HL-60/S4 (cell line): ENCODE data around the gene LY9.
"Not testable (repeated sequence)": the region's sequence is repeated elsewhere in the genome, so short reads cannot be mapped to it uniquely, and the experiment has no call there.

Experiments used
- in situ Hi-C: fragments of 300-500 bp; cut with MboI; formaldehyde crosslinking; loops from 2 replicates; pipeline ENCODE4 v1.14.3; 2022; ENCODE audit warnings: low sequenced_read_pairs

The LY9 gene

DNA sequence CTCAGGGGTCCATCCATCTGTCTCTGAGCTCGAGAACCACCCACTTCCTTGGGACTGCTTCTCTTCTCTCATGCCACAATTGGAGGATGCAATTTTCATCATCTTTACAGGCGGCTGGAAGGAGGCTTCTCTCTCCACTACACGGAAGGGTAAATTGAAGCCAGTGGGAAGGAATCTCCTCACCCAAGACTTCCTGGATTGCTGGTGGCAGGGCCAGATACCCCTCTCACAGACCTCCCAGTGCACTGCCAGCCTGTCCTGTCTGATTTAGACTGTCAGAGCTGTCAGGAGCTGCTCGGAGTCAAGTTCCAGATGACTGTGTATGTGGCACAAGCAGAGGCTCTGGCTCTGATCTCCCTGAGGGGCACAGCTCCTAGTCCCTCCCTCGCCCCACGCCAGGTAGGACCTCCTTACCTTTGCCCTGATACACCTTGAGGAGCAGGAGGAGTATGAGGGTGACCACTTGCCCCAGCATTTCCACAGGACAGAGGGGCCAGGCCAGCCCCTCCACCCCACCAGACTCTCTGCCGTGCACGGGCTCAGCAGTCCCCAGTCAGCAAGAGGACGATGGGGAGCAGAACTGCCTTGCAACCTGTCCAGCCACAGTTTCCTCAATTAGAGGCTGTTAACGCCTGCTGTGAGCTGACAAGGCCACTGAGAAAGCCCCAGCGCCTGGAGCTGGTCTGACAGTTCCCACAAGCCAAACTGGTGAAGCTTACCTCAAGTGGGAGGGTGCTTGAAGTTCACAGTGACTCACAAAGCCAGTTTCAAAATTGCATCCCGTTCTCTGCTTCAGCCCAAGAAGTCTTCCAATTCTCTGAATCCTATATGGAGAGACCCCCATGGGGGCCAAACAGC is 66.5 kb downstream of the LY9 start, which contains the start of gene CD244:
CD244 (minus strand) TSS at position 685 of the 858 bp plus-strand sequence; CDS start at position 475, 210 bp downstream.
- in situ Hi-C loops: no loop called here

DNA sequence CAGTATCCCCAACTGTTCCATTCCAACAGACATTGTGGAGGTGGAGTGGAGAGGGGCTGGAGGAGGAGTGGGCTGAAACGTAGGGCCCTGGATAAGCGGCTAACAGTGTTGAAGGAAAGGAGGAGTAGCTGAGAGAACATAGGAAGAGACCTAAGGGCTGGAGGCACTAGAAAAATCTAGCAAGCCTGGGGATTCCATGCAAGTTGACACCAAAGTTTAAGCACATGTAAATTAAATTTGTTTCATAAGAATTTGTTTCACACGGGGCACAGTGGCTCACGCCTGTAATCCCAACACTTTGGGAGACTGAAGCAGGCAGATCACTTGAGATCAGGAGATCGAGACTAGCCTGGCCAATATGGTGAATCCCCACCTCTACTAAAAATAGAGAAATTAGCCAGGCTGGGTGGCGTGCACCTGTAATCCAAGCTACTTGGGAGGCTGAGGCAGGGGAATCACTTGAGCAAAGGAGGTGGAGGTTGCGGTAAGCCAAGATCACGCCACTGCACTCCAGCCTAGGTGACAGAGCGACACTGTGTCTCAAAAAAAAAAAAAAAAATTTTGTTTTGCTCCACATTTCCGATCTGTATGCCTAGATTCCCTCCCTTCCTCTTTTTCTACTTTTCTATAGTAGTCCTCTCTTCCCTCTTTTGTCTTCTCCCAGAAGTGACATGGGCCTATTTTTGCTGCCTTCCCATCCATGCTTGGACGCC is 67.2 kb downstream of the LY9 start:
- in situ Hi-C loops: no loop called here

DNA sequence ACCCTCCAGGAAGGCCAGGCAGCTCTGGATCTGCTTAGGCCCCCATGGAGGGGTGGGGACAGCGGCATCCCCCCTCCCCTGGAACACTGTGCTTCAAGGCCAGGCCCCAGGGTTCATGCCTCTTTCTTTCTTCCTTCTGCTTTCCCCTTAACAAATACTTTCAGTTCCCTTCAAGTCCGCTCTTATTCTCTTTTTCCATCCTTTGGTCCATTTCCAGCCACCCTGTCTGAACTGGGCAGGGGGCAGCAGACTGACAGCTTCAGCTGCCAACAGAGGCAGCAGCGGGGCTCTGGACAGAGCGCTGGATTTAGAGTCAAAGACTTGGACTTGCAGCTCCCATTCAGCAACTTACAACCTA is 67.8 kb downstream of the LY9 start:
- in situ Hi-C loops: no loop called here

DNA sequence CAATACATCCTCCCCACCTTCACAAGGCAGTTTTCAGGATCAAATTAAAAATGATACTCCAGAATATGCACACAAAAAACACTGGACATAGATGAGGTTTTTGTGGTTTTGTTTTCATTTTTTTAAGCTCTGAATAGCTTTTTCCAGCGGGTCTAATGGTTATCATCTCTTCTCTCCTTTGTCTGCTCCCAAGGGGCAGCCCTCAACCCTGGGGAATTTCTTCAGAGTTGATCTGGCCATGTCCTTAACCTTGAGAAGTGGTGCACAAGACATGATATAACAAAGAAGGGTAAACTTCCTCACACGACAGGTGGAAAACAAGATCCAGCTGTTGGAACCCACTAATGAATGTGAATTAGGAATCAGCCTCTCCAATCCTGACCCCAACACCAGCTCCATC is 68.2 kb downstream of the LY9 start:
- in situ Hi-C loops: no loop called here

DNA sequence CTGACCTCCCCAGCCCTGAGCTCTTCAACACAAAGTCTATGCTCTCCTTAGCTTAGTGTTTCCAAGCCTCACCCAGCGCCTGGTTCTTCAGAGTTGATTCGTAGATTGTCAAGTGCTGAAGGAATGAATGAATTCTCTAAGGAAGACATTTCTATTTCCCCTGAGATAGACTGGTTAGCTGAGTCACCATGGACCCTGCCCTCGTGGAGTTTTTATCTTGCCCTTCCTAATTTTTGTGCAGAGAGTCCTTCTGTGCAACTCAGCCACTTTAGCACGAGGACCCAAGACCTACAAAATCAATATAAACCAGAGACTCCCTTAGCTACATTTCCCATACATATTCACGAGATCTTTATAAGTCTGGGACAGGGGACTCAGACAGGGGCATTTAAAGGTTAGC is 69.4 kb downstream of the LY9 start:
- in situ Hi-C loops: no loop called here

DNA sequence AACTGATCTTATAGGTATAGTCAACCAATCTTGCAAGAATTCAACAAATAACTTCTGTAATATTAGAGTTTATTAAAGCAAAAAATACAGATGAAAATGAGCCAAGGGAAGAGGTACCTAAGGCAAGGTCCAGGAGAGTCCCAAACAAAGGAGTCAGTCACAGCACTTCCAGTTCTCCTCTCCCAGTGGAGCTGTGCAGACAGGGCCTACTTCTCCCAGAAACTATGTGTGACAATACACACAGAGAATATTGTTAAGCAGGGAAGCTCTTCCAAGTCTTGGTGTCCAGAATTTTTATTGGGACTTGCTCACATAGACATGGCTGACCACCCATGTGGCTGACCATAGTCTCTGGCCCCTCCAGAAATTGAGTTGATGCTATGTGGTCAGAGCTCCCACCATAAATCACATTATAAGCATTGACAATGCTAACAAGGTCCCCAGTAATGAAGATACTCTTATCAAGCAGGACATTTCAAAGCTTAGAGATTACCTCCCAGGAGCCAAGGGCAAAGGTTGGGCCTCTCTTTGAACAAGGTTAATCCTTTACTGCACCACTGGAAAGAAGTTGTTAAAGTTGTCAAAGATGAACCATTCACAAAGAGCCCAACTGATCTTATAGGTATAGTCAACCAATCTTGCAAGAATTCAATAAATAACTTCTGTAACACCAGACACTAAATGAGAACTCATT is 70.2 kb downstream of the LY9 start:
- in situ Hi-C loops: no loop called here

DNA sequence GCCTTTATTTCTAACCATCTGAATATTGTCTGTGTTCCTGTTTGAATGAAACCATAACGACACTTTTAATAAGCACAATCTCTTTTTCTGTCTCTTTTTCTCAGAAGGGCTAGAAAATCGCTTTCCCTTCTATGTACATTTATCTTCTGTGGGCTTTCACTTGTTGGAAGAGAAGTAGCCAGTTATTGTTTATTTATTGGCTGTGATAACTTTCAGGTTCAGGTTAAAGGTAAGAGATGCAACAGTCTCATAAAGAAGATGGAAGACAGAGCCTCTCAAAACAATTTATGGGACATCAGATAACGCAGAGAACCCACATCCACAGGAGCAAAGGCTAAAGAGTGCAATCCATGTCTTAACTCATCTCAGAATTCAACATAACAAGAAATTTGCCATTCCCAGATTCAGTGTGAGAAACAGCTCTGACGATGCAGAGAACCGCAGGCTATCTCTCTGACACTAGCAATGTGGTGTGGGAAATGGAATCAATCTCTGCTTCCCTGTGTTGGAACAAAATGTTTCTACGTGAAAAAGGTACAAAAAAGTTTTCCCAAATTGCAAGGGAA is 70.8 kb downstream of the LY9 start:
- in situ Hi-C loops: no loop called here

DNA sequence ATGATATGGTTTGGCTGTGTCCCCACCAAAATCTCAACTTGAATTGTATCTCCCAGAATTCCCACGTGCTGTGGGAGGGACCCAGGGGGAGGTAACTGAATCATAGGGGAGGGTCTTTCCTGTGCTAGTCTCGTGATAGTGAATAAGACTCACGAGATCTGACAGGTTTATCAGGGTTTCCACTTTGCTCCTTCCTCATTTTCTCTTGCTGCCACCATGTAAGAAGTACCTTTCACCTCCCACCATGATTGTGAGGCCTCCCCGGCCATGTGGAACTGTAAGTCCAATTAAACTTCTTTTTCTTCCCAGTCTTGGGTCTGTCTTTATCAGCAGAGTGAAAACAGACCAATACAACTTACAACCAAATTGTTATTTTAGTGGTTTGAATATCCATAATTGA is 71.7 kb downstream of the LY9 start:
- in situ Hi-C loops: not testable (repeated sequence)

DNA sequence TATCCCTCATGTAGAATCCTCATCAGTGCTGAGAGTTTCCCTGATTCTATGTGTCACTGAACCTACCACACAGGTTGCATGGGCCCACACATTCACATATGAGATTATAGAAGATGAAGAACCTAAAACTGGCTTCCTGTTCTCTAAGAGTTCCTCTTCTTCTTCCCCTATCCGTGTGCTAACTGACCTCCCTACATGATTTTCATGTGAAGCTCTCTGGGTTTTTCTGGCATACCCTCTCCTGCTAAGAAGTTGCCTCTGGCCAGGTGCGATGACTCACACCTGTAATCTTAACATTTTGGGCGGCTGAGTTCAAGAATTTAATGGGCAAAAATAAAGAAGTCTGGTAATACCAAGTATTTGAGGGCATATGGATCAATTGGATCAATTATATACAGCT is 72.2 kb downstream of the LY9 start:
- in situ Hi-C loops: no loop called here

DNA sequence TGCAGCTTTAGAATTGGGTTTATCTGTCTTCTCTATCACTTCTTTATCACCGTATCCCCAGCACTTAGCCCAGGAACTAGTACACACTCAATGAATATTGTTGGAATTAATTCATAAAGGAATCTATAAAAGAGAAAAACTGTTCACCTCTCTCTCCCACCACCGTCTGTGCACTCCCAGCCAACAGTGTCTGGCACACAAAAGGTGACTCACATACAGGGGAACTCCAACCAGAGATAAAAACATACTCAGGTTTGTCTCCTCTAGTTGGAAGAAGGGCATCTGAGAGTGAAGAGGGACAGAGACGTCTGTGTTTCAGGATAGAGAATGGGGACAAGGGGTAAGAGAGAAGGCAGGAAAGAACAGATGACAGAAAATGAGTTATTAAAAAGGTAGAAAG is 79.0 kb downstream of the LY9 start:
- in situ Hi-C loops: no loop called here

DNA sequence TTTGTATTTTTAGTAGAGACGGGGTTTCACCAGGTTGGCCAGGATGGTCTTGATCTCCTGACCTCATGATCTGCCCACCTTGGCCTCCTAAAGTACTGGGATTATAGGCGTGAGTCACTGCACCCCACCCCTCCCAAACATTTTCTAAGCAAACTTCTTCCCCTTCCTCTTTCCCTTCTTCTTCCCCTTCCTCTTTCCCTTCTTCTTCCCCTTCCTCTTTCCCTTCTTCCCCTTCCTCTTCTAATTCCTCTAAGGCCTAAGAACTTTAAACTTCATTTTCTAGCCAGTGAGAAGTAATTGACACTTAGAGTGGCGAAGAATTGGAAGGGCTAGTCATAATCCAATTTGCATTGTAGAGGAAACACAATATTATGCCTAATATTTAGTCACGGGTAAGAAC is 79.6 kb downstream of the LY9 start:
- in situ Hi-C loops: not testable (repeated sequence)

DNA sequence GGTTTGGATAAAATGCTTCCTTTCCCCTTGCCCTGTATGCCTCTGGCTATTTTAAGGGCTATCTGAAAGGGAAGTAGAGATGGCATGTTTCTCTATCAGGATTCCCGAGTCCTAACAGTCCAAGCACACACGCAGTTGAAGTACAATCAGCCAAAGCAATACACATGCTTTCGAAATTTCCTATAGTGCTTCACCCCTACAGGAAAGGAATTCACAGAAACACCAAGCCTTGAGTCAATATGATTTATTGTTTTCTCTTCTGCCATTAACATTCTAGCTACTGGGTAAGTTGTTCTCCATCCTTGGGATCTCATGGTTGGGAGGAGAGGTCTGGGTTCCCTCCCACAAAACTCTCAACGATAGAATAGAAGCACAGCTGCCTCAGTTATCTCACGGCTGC is 80.3 kb downstream of the LY9 start:
- in situ Hi-C loops: no loop called here

DNA sequence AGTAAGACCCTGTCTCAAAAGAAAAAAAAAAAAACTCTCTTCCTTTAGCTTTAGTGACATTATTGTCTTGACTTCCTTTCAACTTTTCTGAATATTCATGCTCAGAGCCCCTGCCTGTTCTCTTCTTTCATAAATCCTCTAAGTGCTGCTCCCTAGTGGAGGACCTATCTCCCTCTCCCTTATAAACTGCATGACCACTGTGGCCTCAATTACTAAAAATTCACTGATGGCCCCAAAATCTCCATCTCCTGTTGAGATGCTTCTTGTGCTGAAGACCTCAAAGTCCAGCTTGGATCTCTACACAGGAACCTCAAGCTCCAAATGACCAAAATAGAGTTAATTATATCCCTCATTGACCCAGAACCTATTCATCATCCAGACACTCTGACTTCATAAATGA is 81.2 kb downstream of the LY9 start:
- in situ Hi-C loops: no loop called here
